ENCODE data around the gene ZNF318.
"Not testable (repeated sequence)": the region's sequence is repeated elsewhere in the genome, so short reads cannot be mapped to it uniquely, and the experiment has no call there.

Gene ZNF318

GRCh38 chr6:43359831-43360230 is 9.6 kb downstream of the ZNF318 start:
- TF ChIP-seq EZH2phosphoT487 (IDR thresholded peaks at IDR 0.05; ENCODE audit: low read length) (no peak), EZH2 (optimal IDR thresholded peaks at IDR 0.05; ENCODE audit: low read depth, low read length) (no peak), CTCF (IDR thresholded peaks at IDR 0.05; ENCODE audit: low read length) (no peak)
- H3K27ac ChIP-seq (ENCODE audit: low read length) = no peak overlapping the region
- no peak overlapping the region for H2AFZ ChIP-seq (ENCODE audit: low read length)
- no peaks in the 10 kb centered on the region for H3K27me3 ChIP-seq (replicated peaks; ENCODE audit: insufficient read depth, low read length)
- H3K4me2 ChIP-seq (ENCODE audit: low read depth, low read length) = no peak overlapping the region
- H3K79me2 ChIP-seq (ENCODE audit: low read length) = no peaks in the 10 kb centered on the region
- H3K9ac ChIP-seq (ENCODE audit: low read length) = no peak overlapping the region
- H3K4me3 ChIP-seq (ENCODE audit: low read length) = no peak overlapping the region
- no peaks in the 10 kb centered on the region for H3F3A ChIP-seq (ENCODE audit: insufficient read depth, low read length)
- H3K9me3 ChIP-seq (replicated peaks; ENCODE audit: insufficient read depth, low read length) = no peaks in the 10 kb centered on the region
- H3K36me3 ChIP-seq (replicated peaks; ENCODE audit: insufficient read depth, low read length) = no peaks in the 10 kb centered on the region
- H3K4me1 ChIP-seq (ENCODE audit: low read length) = no peaks in the 10 kb centered on the region
- H4K20me1 ChIP-seq (ENCODE audit: insufficient read depth, low read length) = no peaks in the 10 kb centered on the region
- DNase-seq = no peak
- no peaks in the 10 kb centered on the region for H3K9me2 ChIP-seq (replicated peaks; ENCODE audit: insufficient read depth, low read length)

- H3K4me2 ChIP-seq (ENCODE audit: low read depth, low read length) = no peak overlapping the region
- no peak for DNase-seq
These were observed 10.1 kb downstream of the ZNF318 start for GRCh38 chr6:43359381-43359780.

GRCh38 chr6:43355862-43356590 is 13.4 kb downstream of the ZNF318 start:
- Histone ChIP-seq H3K9me2 (replicated peaks; ENCODE audit: insufficient read depth, low read length) (no peaks in the 10 kb centered on the region), H4K20me1 (ENCODE audit: insufficient read depth, low read length) (no peaks in the 10 kb centered on the region), H3K4me3 (ENCODE audit: low read length) (no peak overlapping the region), H3K79me2 (ENCODE audit: low read length) (no peaks in the 10 kb centered on the region), H3K4me2 (ENCODE audit: low read depth, low read length) (no peak overlapping the region), H3K9me3 (replicated peaks; ENCODE audit: insufficient read depth, low read length) (no peaks in the 10 kb centered on the region), H3K4me1 (ENCODE audit: low read length) (no peaks in the 10 kb centered on the region), H3K27me3 (replicated peaks; ENCODE audit: insufficient read depth, low read length) (no peaks in the 10 kb centered on the region), H3F3A (ENCODE audit: insufficient read depth, low read length) (no peaks in the 10 kb centered on the region), H3K9ac (ENCODE audit: low read length) (no peak overlapping the region), H2AFZ (ENCODE audit: low read length) (no peak overlapping the region), H3K36me3 (replicated peaks; ENCODE audit: insufficient read depth, low read length) (no peaks in the 10 kb centered on the region), H3K27ac (ENCODE audit: low read length) (no peak overlapping the region)
- no peak for DNase-seq
- peak; percentile 23; the same call in 1 of the 2 replicates for TF ChIP-seq CTCF (IDR thresholded peaks at IDR 0.05; ENCODE audit: low read length)
- no peak for TF ChIP-seq EZH2phosphoT487 (IDR thresholded peaks at IDR 0.05; ENCODE audit: low read length)

More at GRCh38 chr6:43359381-43359780, 10.1 kb downstream of the ZNF318 start:
- no peaks in the 10 kb centered on the region for H3K79me2 ChIP-seq (ENCODE audit: low read length)
- H3K36me3 ChIP-seq (replicated peaks; ENCODE audit: insufficient read depth, low read length) = no peaks in the 10 kb centered on the region
- no peaks in the 10 kb centered on the region for H4K20me1 ChIP-seq (ENCODE audit: insufficient read depth, low read length)
- no peak overlapping the region for H3K4me3 ChIP-seq (ENCODE audit: low read length)
- no peak overlapping the region for H2AFZ ChIP-seq (ENCODE audit: low read length)
- H3K4me1 ChIP-seq (ENCODE audit: low read length) = no peaks in the 10 kb centered on the region
- no peak overlapping the region for H3K27ac ChIP-seq (ENCODE audit: low read length)
- TF ChIP-seq CTCF (IDR thresholded peaks at IDR 0.05; ENCODE audit: low read length) = no peak
- TF ChIP-seq EZH2 (optimal IDR thresholded peaks at IDR 0.05; ENCODE audit: low read depth, low read length) = no peak
- TF ChIP-seq EZH2phosphoT487 (IDR thresholded peaks at IDR 0.05; ENCODE audit: low read length) = no peak
- H3K9me3 ChIP-seq (replicated peaks; ENCODE audit: insufficient read depth, low read length) = no peaks in the 10 kb centered on the region
- no peaks in the 10 kb centered on the region for H3K27me3 ChIP-seq (replicated peaks; ENCODE audit: insufficient read depth, low read length)
- no peak overlapping the region for H3K9ac ChIP-seq (ENCODE audit: low read length)
- no peaks in the 10 kb centered on the region for H3K9me2 ChIP-seq (replicated peaks; ENCODE audit: insufficient read depth, low read length)
- no peaks in the 10 kb centered on the region for H3F3A ChIP-seq (ENCODE audit: insufficient read depth, low read length)

GRCh38 chr6:43351951-43352350 is 17.5 kb downstream of the ZNF318 start:
- H3K4me1 ChIP-seq (ENCODE audit: low read length); H3K4me3 ChIP-seq (ENCODE audit: low read length); H4K20me1 ChIP-seq (ENCODE audit: insufficient read depth, low read length); DNase-seq; H3K9me3 ChIP-seq (replicated peaks; ENCODE audit: insufficient read depth, low read length); H2AFZ ChIP-seq (ENCODE audit: low read length); H3K27ac ChIP-seq (ENCODE audit: low read length); H3F3A ChIP-seq (ENCODE audit: insufficient read depth, low read length); H3K4me2 ChIP-seq (ENCODE audit: low read depth, low read length); H3K79me2 ChIP-seq (ENCODE audit: low read length); H3K27me3 ChIP-seq (replicated peaks; ENCODE audit: insufficient read depth, low read length); H3K36me3 ChIP-seq (replicated peaks; ENCODE audit: insufficient read depth, low read length); H3K9me2 ChIP-seq (replicated peaks; ENCODE audit: insufficient read depth, low read length); H3K9ac ChIP-seq (ENCODE audit: low read length): not testable (repeated sequence)

Measured in MM.1S (cell line).